Rectal smooth muscle tissue (tissue), 1 donor: ENCODE data around the gene GPRC5B.

ENCODE experiments used
- H3K27ac ChIP-seq: one replicate; pipeline ENCODE4 v1.7.0; 2013; ENCODE audit warnings: low read depth, low read length, inconsistent platforms
- H3K27me3 ChIP-seq: one replicate; pipeline ENCODE4 v1.7.0; 2013; ENCODE audit warnings: low read length; ENCODE audit not compliant: control insufficient read depth, insufficient read depth
- H3K36me3 ChIP-seq: one replicate; pipeline ENCODE4 v1.7.0; 2013; ENCODE audit warnings: low read length; ENCODE audit not compliant: control insufficient read depth, insufficient read depth
- H3K4me1 ChIP-seq: one replicate; pipeline ENCODE4 v1.7.0; 2013; ENCODE audit warnings: low read length; ENCODE audit not compliant: control insufficient read depth, insufficient read depth
- H3K4me3 ChIP-seq: one replicate; pipeline ENCODE4 v1.7.0; 2013; ENCODE audit warnings: low read length
- H3K9ac ChIP-seq: one replicate; pipeline ENCODE4 v1.7.0; 2013; ENCODE audit warnings: low read length

The GPRC5B gene

GRCh38 chr16:19848756-19849155 is 35.9 kb downstream of the GPRC5B start:
- no peak overlapping the region for H3K4me3 ChIP-seq
- no peaks in the 10 kb centered on the region for H3K36me3 ChIP-seq
- no peaks in the 10 kb centered on the region for H3K27me3 ChIP-seq
- no peaks in the 10 kb centered on the region for H3K4me1 ChIP-seq
- no peak overlapping the region for H3K27ac ChIP-seq
- H3K9ac ChIP-seq, result no peak overlapping the region

GRCh38 chr16:19846436-19846835 is 38.2 kb downstream of the GPRC5B start:
- H3K36me3 ChIP-seq, result no peaks in the 10 kb centered on the region
- H3K27ac ChIP-seq, result no peak overlapping the region
- no peak overlapping the region for H3K4me3 ChIP-seq
- no peaks in the 10 kb centered on the region for H3K27me3 ChIP-seq
- H3K9ac ChIP-seq, result no peak overlapping the region
- H3K4me1 ChIP-seq, result no peaks in the 10 kb centered on the region

GRCh38 chr16:19844945-19845641 is 39.6 kb downstream of the GPRC5B start:
- Histone ChIP-seq H3K27me3 (no peaks in the 10 kb centered on the region), H3K9ac (no peak overlapping the region), H3K4me3 (no peak overlapping the region), H3K27ac (no peak overlapping the region), H3K4me1 (no peaks in the 10 kb centered on the region), H3K36me3 (no peaks in the 10 kb centered on the region)

- Histone ChIP-seq H3K27ac (no peak overlapping the region), H3K4me3 (no peak overlapping the region), H3K27me3 (no peaks in the 10 kb centered on the region), H3K4me1 (no peaks in the 10 kb centered on the region), H3K36me3 (no peaks in the 10 kb centered on the region), H3K9ac (no peak overlapping the region)
Measured at GRCh38 chr16:19843371-19843770, 41.3 kb downstream of the GPRC5B start.

- H3K4me1 ChIP-seq, result no peaks in the 10 kb centered on the region
- H3K4me3 ChIP-seq, result no peak overlapping the region
- no peak overlapping the region for H3K27ac ChIP-seq
- no peaks in the 10 kb centered on the region for H3K27me3 ChIP-seq
- no peak overlapping the region for H3K9ac ChIP-seq
- H3K36me3 ChIP-seq, result no peaks in the 10 kb centered on the region
Measured at GRCh38 chr16:19842426-19843157, 42.1 kb downstream of the GPRC5B start.

- H3K4me3 ChIP-seq, result no peak overlapping the region
- no peaks in the 10 kb centered on the region for H3K4me1 ChIP-seq
- H3K36me3 ChIP-seq, result no peaks in the 10 kb centered on the region
- no peak overlapping the region for H3K9ac ChIP-seq
- H3K27ac ChIP-seq, result no peak overlapping the region
- no peaks in the 10 kb centered on the region for H3K27me3 ChIP-seq
Measured at GRCh38 chr16:19841184-19841583, 43.5 kb downstream of the GPRC5B start.

GRCh38 chr16:19840524-19841110 is 44.0 kb downstream of the GPRC5B start:
- H3K9ac ChIP-seq, result no peak overlapping the region
- H3K27me3 ChIP-seq, result no peaks in the 10 kb centered on the region
- no peaks in the 10 kb centered on the region for H3K36me3 ChIP-seq
- H3K4me1 ChIP-seq, result no peaks in the 10 kb centered on the region
- no peak overlapping the region for H3K4me3 ChIP-seq
- H3K27ac ChIP-seq, result no peak overlapping the region

- Histone ChIP-seq H3K36me3 (no peaks in the 10 kb centered on the region), H3K4me1 (no peaks in the 10 kb centered on the region), H3K27ac (no peak overlapping the region), H3K27me3 (no peaks in the 10 kb centered on the region), H3K4me3 (no peak overlapping the region), H3K9ac (no peak overlapping the region)
Measured at GRCh38 chr16:19837984-19838707, 46.5 kb downstream of the GPRC5B start.

- H3K9ac ChIP-seq, result no peak overlapping the region
- H3K27me3 ChIP-seq, result no peaks in the 10 kb centered on the region
- no peaks in the 10 kb centered on the region for H3K4me1 ChIP-seq
- no peak overlapping the region for H3K27ac ChIP-seq
- H3K36me3 ChIP-seq, result no peaks in the 10 kb centered on the region
- H3K4me3 ChIP-seq, result no peak overlapping the region
Measured at GRCh38 chr16:19837331-19837980, 47.2 kb downstream of the GPRC5B start.

- Histone ChIP-seq H3K27ac (no peak overlapping the region), H3K27me3 (no peaks in the 10 kb centered on the region), H3K4me1 (no peaks in the 10 kb centered on the region)
Measured at GRCh38 chr16:19835968-19836421, 48.7 kb downstream of the GPRC5B start.

GRCh38 chr16:19835196-19835595 is 49.5 kb downstream of the GPRC5B start:
- H3K27ac ChIP-seq, result no peak overlapping the region
- no peaks in the 10 kb centered on the region for H3K4me1 ChIP-seq
- no peaks in the 10 kb centered on the region for H3K36me3 ChIP-seq
- no peaks in the 10 kb centered on the region for H3K27me3 ChIP-seq
- H3K4me3 ChIP-seq, result no peak overlapping the region
- no peak overlapping the region for H3K9ac ChIP-seq

More at GRCh38 chr16:19835968-19836421, 48.7 kb downstream of the GPRC5B start:
- no peak overlapping the region for H3K4me3 ChIP-seq
- H3K9ac ChIP-seq, result no peak overlapping the region
- H3K36me3 ChIP-seq, result no peaks in the 10 kb centered on the region

- Histone ChIP-seq H3K9ac (no peak overlapping the region), H3K4me3 (no peak overlapping the region), H3K4me1 (no peaks in the 10 kb centered on the region), H3K36me3 (no peaks in the 10 kb centered on the region), H3K27ac (no peak overlapping the region), H3K27me3 (no peaks in the 10 kb centered on the region)
Measured at GRCh38 chr16:19833581-19833980, 51.1 kb downstream of the GPRC5B start.
